GM12873 (cell line): ENCODE data around the gene EVPL.

ENCODE experiments used
- CTCF ChIP-seq: IDR thresholded peaks from 2 replicates; pipeline ENCODE4 v1.5.1; 2012; ENCODE audit warnings: low read depth, mild to moderate bottlenecking, moderate library complexity, low read length, control low read depth; ENCODE audit not compliant: insufficient read depth; ENCODE audit errors: missing control alignments

The EVPL gene

GRCh38 chr17:75996665-75997590 lies 30.2 kb downstream of the EVPL start:
- no peak for TF ChIP-seq CTCF

- no peak for TF ChIP-seq CTCF
Measured at GRCh38 chr17:75995385-75995925, 31.7 kb downstream of the EVPL start.

GRCh38 chr17:75994802-75995370 lies 32.2 kb downstream of the EVPL start:
- TF ChIP-seq CTCF = no peak

GRCh38 chr17:75991396-75991795 lies 35.7 kb downstream of the EVPL start:
- no peak for TF ChIP-seq CTCF

- no peak for TF ChIP-seq CTCF
Measured at GRCh38 chr17:75987041-75987440, 40.1 kb downstream of the EVPL start.

- no peak for TF ChIP-seq CTCF
Measured at GRCh38 chr17:75985986-75986385, 41.1 kb downstream of the EVPL start.

- no peak for TF ChIP-seq CTCF
Measured at GRCh38 chr17:75983501-75984181, 43.5 kb downstream of the EVPL start.
